Effector memory CD8-positive, alpha-beta T cell (primary cell): ENCODE data around the gene SLX4.

Experiments used
- ATAC-seq: fragments of 150-1000 bp; cut with Tn5 transposase; replicated peaks from 2 replicates; pipeline ENCODE4 v1.10.0; 2021; ENCODE audit warnings: mild to moderate bottlenecking, moderate library complexity
- DNase-seq, 3 experiments: peaks; one replicate each; pipeline ENCODE4 v3.0.0; 2021
- H3K27ac Mint-ChIP-seq, 2 donors: one replicate each; pipeline ENCODE4 v1.8.0; 2022; ENCODE audit warnings: mild to moderate bottlenecking in 2 of 2, mixed read lengths in 2 of 2, moderate library complexity in 2 of 2
- H3K27me3 Mint-ChIP-seq, 2 donors: one replicate each; pipeline ENCODE4 v1.8.0; 2022; ENCODE audit warnings: mixed read lengths in 2 of 2
- H3K36me3 Mint-ChIP-seq: one replicate; pipeline ENCODE4 v1.8.0; 2022; ENCODE audit warnings: mild to moderate bottlenecking, moderate library complexity, mixed read lengths; ENCODE audit not compliant: insufficient read depth
- H3K4me1 Mint-ChIP-seq, 2 donors: one replicate each; pipeline ENCODE4 v1.8.0; 2022; ENCODE audit warnings: low read depth in 2 of 2, mixed read lengths in 2 of 2
- H3K4me3 Mint-ChIP-seq, 2 donors: one replicate each; pipeline ENCODE4 v1.8.0; 2022; ENCODE audit warnings: mild to moderate bottlenecking in 2 of 2, mixed read lengths in 2 of 2, moderate library complexity in 2 of 2
- H3K9me3 Mint-ChIP-seq, 2 donors: one replicate each; pipeline ENCODE4 v1.8.0; 2022; ENCODE audit warnings: mixed read lengths in 2 of 2

Gene SLX4

GRCh38 chr16:3536851-3537250, 74.6 kb downstream of the SLX4 start:
- Mint-ChIP-seq H3K27me3 (no peaks in the 10 kb centered on the region), H3K9me3 (no peaks in the 10 kb centered on the region), H3K4me3 (no peak overlapping the region), H3K36me3 (peaks cover 35% of the 10 kb centered on the region), H3K4me1 (peaks cover 11 to 18% of the 10 kb centered on the region in 2 donors), H3K27ac (peak overlapping the region; percentile 66 to 84)
- ATAC-seq (no peak), DNase-seq (no peak)

- H3K27me3 Mint-ChIP-seq, result no peaks in the 10 kb centered on the region
- peaks cover 33% of the 10 kb centered on the region for H3K36me3 Mint-ChIP-seq
- peaks cover 11 to 18% of the 10 kb centered on the region in 2 donors for H3K4me1 Mint-ChIP-seq
Measured at GRCh38 chr16:3536271-3536731, 75.1 kb downstream of the SLX4 start.

GRCh38 chr16:3534126-3534525, 77.3 kb downstream of the SLX4 start:
- no peaks in the 10 kb centered on the region for H3K9me3 Mint-ChIP-seq
- peak overlapping the region; percentile 81 to 84 for H3K27ac Mint-ChIP-seq
- H3K4me1 Mint-ChIP-seq, result peaks cover 11 to 18% of the 10 kb centered on the region in 2 donors
- H3K36me3 Mint-ChIP-seq, result peaks cover 19% of the 10 kb centered on the region
- ATAC-seq (no peak), DNase-seq (no peak)
- H3K27me3 Mint-ChIP-seq, result no peaks in the 10 kb centered on the region
- H3K4me3 Mint-ChIP-seq, result no peak overlapping the region

More at GRCh38 chr16:3536271-3536731, 75.1 kb downstream of the SLX4 start:
- Mint-ChIP-seq H3K9me3 (no peaks in the 10 kb centered on the region), H3K27ac (peak overlapping the region; percentile 81 to 84), H3K4me3 (no peak overlapping the region)
- no peak for ATAC-seq
- no peak for DNase-seq

- peaks cover 18% of the 10 kb centered on the region for H3K36me3 Mint-ChIP-seq
- ATAC-seq, result no peak
- no peak for DNase-seq
- peaks cover 16 to 18% of the 10 kb centered on the region in 2 donors for H3K4me1 Mint-ChIP-seq
- H3K27me3 Mint-ChIP-seq, result no peaks in the 10 kb centered on the region
- H3K9me3 Mint-ChIP-seq, result no peaks in the 10 kb centered on the region
- H3K27ac Mint-ChIP-seq, result peak overlapping the region in 1 of 2 donors; percentile 77
- H3K4me3 Mint-ChIP-seq, result no peak overlapping the region
Measured at GRCh38 chr16:3532741-3533140, 78.7 kb downstream of the SLX4 start.
